SK-N-SH treated with all-trans-retinoic acid at 6 μM for 48 hours (cell line): ENCODE measurements around the gene CABP4.
"Not testable (repeated sequence)": the region's sequence is repeated elsewhere in the genome, so short reads cannot be mapped to it uniquely, and the experiment has no call there.

Source experiments
- ATAC-seq: fragments of 200-7000 bp; cut with Tn5 transposase; 3 replicates; pipeline ENCODE4 v1.9.1; 2020; ENCODE audit warnings: mild to moderate bottlenecking, moderate library complexity
- ARNTL ChIP-seq: fragments of 450-650 bp; formaldehyde crosslinking; IDR thresholded peaks from 2 replicates; pipeline ENCODE4 v1.5.0; 2020; ENCODE audit warnings: low read depth, mild to moderate bottlenecking, moderate library complexity, borderline replicate concordance
- BACH2 ChIP-seq: fragments of 250-450 bp; sonication (Bioruptor Pico); IDR thresholded peaks from 2 replicates; pipeline ENCODE4 v1.9.0; 2021; ENCODE audit warnings: mild to moderate bottlenecking, borderline replicate concordance
- CSDC2 ChIP-seq: fragments of 250-450 bp; sonication (Bioruptor Pico); IDR thresholded peaks from 2 replicates; pipeline ENCODE4 v1.5.0; 2020; ENCODE audit warnings: mild to moderate bottlenecking, moderate library complexity
- ESRRG ChIP-seq: fragments of 250-450 bp; sonication (Bioruptor Pico); IDR thresholded peaks from 2 replicates; pipeline ENCODE4 v1.6.1; 2021; ENCODE audit warnings: mild to moderate bottlenecking
- GLIS3 ChIP-seq: fragments of 250-450 bp; sonication (Bioruptor Pico); IDR thresholded peaks from 2 replicates; pipeline ENCODE4 v1.5.0; 2020; ENCODE audit warnings: mild to moderate bottlenecking, moderate library complexity
- ISL1 ChIP-seq: fragments of 250-450 bp; sonication (Bioruptor Pico); IDR thresholded peaks from 2 replicates; pipeline ENCODE4 v2.1.2; 2022; ENCODE audit warnings: mild to moderate bottlenecking, moderate library complexity
- OSR1 ChIP-seq: fragments of 250-450 bp; sonication (Bioruptor Pico); IDR thresholded peaks from 2 replicates; pipeline ENCODE4 v1.8.0; 2022; ENCODE audit warnings: moderate library complexity, mild to moderate bottlenecking, inconsistent platforms
- RARB ChIP-seq: fragments of 250-450 bp; sonication (Bioruptor Pico); IDR thresholded peaks from 2 replicates; pipeline ENCODE4 v1.8.0; 2021; ENCODE audit warnings: mild to moderate bottlenecking, moderate library complexity
- SNAI2 ChIP-seq: fragments of 250-450 bp; sonication (Bioruptor Pico); IDR thresholded peaks from 2 replicates; pipeline ENCODE4 v1.5.0; 2020; ENCODE audit warnings: mild to moderate bottlenecking, moderate library complexity
- TOX ChIP-seq: fragments of 250-450 bp; sonication (Bioruptor Pico); IDR thresholded peaks from 2 replicates; pipeline ENCODE4 v1.8.0; 2021; ENCODE audit warnings: mild to moderate bottlenecking, moderate library complexity, borderline replicate concordance
- ZC3H10 ChIP-seq: fragments of 250-450 bp; sonication (Bioruptor Pico); IDR thresholded peaks from 2 replicates; pipeline ENCODE4 v1.5.1; 2021; ENCODE audit warnings: mild to moderate bottlenecking, moderate library complexity
- ZFP3 ChIP-seq: fragments of 250-450 bp; sonication (Bioruptor Pico); IDR thresholded peaks from 2 replicates; pipeline ENCODE4 v1.5.0; 2020; ENCODE audit warnings: mild to moderate bottlenecking, moderate library complexity
- ZFP30 ChIP-seq: fragments of 450-650 bp; formaldehyde crosslinking; IDR thresholded peaks from 2 replicates; pipeline ENCODE4 v1.5.0; 2022; ENCODE audit warnings: mild to moderate bottlenecking, moderate library complexity
- ZNF565 ChIP-seq: fragments of 450-650 bp; formaldehyde crosslinking; conservative IDR thresholded peaks from 2 replicates; pipeline ENCODE4 v1.5.0; 2020; ENCODE audit warnings: low read depth, mild to moderate bottlenecking, moderate library complexity
- ZNF70 ChIP-seq: fragments of 450-650 bp; formaldehyde crosslinking; IDR thresholded peaks from 2 replicates; pipeline ENCODE4 v1.5.0; 2020; ENCODE audit warnings: mild to moderate bottlenecking, moderate library complexity
- ZNF8 ChIP-seq: fragments of 450-650 bp; formaldehyde crosslinking; IDR thresholded peaks from 2 replicates; pipeline ENCODE4 v1.5.0; 2020; ENCODE audit warnings: mild to moderate bottlenecking, moderate library complexity
- TF ChIP-seq, protein P1 (sequence below): fragments of 250-450 bp; sonication (Bioruptor Pico); IDR thresholded peaks from 2 replicates; pipeline ENCODE4 v1.8.0; 2021; ENCODE audit warnings: low read depth, mild to moderate bottlenecking, moderate library complexity, borderline replicate concordance
- TF ChIP-seq, protein P2 (sequence below): fragments of 250-450 bp; sonication (Bioruptor Pico); IDR thresholded peaks from 2 replicates; pipeline ENCODE4 v1.5.1; 2020; ENCODE audit warnings: low read depth, mild to moderate bottlenecking, moderate library complexity
- TF ChIP-seq, protein P3 (sequence below): fragments of 250-450 bp; sonication (Bioruptor Pico); IDR thresholded peaks from 2 replicates; pipeline ENCODE4 v1.5.0; 2020; ENCODE audit warnings: mild to moderate bottlenecking, moderate library complexity
- TF ChIP-seq, protein P4 (sequence below): fragments of 250-450 bp; sonication (Bioruptor Pico); IDR thresholded peaks from 2 replicates; pipeline ENCODE4 v1.8.0; 2020; ENCODE audit warnings: mild to moderate bottlenecking, moderate library complexity, borderline replicate concordance

The CABP4 gene

DNA sequence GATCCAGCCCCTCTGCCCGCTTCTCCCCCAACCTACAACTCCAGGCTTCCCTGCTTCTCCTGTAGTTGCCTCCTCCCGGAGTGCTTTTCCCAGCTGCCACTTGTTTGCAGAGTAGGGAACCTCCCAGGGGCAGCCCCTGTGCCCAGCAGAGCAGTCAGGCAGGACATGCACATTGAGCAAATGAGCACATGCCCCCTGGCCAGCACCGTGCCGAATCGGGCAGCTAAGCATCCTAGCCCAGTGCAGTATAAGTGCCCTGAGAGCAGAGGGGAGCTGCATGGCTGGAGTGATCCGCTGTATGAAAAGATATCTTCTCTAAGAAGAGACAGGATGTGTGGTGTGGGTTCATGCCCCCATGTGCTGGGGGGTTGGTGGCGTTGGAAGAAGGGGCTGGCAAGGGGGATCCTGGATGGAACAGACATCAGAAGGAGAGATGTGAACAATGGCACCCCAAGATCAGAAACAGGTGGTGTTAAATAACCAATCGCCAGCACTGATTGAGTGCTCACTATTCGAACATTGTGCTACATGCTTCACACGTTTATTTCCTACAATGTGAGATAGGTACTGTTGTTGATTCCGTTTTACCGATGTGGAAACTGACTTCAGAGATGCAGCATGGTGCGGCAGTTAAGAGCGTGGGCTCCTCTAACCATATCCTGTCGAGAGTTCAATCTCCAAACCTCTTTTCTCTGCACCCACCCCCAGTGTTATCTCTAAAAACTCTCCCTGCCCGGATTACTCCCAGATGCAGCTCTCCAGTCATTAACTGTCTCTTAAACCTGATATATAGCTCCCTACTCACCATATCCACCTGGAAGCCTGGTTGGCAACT lies 28.9 kb downstream of the CABP4 start:
- TF ChIP-seq ZC3H10 (no peak), RARB (CRISPR knock-in tag) (no peak), ESRRG (CRISPR knock-in tag) (no peak), GLIS3 (no peak), ZNF565 (CRISPR knock-in tag) (no peak), OSR1 (CRISPR knock-in tag) (no peak), ISL1 (CRISPR knock-in tag) (no peak), CSDC2 (CRISPR knock-in tag) (no peak), ARNTL (CRISPR knock-in tag) (no peak)
- TF ChIP-seq, protein P1, sequence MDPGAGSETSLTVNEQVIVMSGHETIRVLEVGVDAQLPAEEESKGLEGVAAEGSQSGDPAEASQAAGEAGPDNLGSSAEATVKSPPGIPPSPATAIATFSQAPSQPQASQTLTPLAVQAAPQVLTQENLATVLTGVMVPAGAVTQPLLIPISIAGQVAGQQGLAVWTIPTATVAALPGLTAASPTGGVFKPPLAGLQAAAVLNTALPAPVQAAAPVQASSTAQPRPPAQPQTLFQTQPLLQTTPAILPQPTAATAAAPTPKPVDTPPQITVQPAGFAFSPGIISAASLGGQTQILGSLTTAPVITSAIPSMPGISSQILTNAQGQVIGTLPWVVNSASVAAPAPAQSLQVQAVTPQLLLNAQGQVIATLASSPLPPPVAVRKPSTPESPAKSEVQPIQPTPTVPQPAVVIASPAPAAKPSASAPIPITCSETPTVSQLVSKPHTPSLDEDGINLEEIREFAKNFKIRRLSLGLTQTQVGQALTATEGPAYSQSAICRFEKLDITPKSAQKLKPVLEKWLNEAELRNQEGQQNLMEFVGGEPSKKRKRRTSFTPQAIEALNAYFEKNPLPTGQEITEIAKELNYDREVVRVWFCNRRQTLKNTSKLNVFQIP: no peak
- TF ChIP-seq, protein P2, sequence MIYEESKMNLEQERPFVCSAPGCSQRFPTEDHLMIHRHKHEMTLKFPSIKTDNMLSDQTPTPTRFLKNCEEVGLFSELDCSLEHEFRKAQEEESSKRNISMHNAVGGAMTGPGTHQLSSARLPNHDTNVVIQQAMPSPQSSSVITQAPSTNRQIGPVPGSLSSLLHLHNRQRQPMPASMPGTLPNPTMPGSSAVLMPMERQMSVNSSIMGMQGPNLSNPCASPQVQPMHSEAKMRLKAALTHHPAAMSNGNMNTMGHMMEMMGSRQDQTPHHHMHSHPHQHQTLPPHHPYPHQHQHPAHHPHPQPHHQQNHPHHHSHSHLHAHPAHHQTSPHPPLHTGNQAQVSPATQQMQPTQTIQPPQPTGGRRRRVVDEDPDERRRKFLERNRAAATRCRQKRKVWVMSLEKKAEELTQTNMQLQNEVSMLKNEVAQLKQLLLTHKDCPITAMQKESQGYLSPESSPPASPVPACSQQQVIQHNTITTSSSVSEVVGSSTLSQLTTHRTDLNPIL (CRISPR knock-in tag): no peak
- TF ChIP-seq, protein P3, sequence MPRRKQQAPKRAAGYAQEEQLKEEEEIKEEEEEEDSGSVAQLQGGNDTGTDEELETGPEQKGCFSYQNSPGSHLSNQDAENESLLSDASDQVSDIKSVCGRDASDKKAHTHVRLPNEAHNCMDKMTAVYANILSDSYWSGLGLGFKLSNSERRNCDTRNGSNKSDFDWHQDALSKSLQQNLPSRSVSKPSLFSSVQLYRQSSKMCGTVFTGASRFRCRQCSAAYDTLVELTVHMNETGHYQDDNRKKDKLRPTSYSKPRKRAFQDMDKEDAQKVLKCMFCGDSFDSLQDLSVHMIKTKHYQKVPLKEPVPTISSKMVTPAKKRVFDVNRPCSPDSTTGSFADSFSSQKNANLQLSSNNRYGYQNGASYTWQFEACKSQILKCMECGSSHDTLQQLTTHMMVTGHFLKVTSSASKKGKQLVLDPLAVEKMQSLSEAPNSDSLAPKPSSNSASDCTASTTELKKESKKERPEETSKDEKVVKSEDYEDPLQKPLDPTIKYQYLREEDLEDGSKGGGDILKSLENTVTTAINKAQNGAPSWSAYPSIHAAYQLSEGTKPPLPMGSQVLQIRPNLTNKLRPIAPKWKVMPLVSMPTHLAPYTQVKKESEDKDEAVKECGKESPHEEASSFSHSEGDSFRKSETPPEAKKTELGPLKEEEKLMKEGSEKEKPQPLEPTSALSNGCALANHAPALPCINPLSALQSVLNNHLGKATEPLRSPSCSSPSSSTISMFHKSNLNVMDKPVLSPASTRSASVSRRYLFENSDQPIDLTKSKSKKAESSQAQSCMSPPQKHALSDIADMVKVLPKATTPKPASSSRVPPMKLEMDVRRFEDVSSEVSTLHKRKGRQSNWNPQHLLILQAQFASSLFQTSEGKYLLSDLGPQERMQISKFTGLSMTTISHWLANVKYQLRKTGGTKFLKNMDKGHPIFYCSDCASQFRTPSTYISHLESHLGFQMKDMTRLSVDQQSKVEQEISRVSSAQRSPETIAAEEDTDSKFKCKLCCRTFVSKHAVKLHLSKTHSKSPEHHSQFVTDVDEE (CRISPR knock-in tag): no peak
- TF ChIP-seq, protein P4, sequence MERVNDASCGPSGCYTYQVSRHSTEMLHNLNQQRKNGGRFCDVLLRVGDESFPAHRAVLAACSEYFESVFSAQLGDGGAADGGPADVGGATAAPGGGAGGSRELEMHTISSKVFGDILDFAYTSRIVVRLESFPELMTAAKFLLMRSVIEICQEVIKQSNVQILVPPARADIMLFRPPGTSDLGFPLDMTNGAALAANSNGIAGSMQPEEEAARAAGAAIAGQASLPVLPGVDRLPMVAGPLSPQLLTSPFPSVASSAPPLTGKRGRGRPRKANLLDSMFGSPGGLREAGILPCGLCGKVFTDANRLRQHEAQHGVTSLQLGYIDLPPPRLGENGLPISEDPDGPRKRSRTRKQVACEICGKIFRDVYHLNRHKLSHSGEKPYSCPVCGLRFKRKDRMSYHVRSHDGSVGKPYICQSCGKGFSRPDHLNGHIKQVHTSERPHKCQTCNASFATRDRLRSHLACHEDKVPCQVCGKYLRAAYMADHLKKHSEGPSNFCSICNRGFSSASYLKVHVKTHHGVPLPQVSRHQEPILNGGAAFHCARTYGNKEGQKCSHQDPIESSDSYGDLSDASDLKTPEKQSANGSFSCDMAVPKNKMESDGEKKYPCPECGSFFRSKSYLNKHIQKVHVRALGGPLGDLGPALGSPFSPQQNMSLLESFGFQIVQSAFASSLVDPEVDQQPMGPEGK (CRISPR knock-in tag): no peak
- no peak for ATAC-seq

DNA sequence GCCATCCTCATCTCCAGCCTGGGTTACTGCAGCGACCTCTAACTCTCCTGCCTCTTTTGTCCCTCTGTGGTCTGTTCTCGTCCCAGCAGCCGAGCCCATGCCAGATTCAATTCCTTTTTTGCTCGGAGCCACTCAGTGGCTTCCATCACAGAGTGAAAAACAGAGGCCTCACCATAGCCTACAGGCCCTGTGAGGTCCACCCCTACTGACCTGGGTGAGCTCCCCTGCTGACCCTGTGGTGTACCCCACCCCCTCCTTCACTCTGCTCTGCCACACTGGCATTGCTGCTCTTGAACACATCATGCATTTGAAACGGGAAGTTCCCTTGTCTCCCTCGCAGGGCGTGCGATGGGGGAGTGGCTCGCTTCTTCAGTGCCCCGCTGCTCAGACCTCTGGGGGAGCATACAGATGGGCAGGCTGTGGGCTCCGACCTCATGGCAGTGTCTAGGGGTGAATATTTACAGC lies 29.7 kb downstream of the CABP4 start:
- TF ChIP-seq ZNF70 (CRISPR knock-in tag) (no peak), ZC3H10 (no peak), ZNF8 (CRISPR knock-in tag) (no peak), ARNTL (CRISPR knock-in tag) (no peak), CSDC2 (CRISPR knock-in tag) (no peak), GLIS3 (no peak), ZFP3 (CRISPR knock-in tag) (no peak), ZFP30 (CRISPR knock-in tag) (no peak), RARB (CRISPR knock-in tag) (no peak), BACH2 (CRISPR knock-in tag) (no peak), TOX (no peak), ESRRG (CRISPR knock-in tag) (no peak), SNAI2 (CRISPR knock-in tag) (no peak), ZNF565 (CRISPR knock-in tag) (no peak)
- TF ChIP-seq, protein P1: no peak
- TF ChIP-seq, protein P4 (CRISPR knock-in tag): no peak
- TF ChIP-seq, protein P2 (CRISPR knock-in tag): no peak
- TF ChIP-seq, protein P3 (CRISPR knock-in tag): no peak
- TF ChIP-seq, all 23 proteins: peak for 0
- ATAC-seq: no peak

DNA sequence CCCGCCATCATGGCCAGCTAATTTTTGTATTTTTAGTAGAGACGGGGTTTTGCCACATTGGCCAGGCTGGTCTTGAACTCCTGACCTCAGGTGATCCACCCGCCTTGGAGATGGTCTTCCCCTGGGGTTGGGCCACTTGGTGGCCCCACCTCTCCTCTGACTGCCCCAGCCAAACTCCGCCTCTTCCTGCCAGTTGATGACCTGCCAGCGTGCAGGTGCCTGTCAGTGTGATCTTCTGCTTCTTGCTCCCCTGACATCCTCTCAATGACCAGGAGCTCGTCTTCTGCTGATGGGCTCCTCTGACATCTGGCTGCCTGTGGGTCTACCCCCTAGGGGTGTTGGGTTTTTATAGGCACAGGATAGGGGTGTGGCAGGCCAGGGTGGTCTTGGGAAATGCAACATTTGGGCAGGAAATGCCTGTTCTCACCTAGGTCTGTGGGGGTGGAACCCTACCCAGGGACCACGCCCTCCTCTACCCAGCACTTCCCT lies 30.8 kb downstream of the CABP4 start:
- not testable (repeated sequence) for ATAC-seq
